ENCODE results near the gene STIP1. TPM values are rescaled to one million over a fixed set of nuclear protein-coding genes. Genes with fewer than 3 reads are reported as not detected.

STIP1 gene
- total and polyA plus RNA-seq, 2 of the 8 experiments (the other 6 are each of a cell fraction or from before 2014, with no cell fraction given) = 140 to 329 TPM

GRCh38 chr11:64247729-64248531 is 62.0 kb downstream of the STIP1 start:
- Histone ChIP-seq H4K91ac (replicated peaks; ENCODE audit: insufficient read length, low read length) (peak overlapping the region; percentile 54), H3K9me3 (ENCODE audit: insufficient read depth in 2 of 2, low read depth in 1 of 2, low read length in 1 of 2) (no peaks in the 10 kb centered on the region), H2AK5ac (ENCODE audit: low read depth, low read length) (peak overlapping the region; percentile 32; the same call in 1 of the 2 replicates), H3K36me3 (ENCODE audit: control insufficient read depth in 2 of 4, insufficient read depth in 4 of 4, low read length in 3 of 4) (peaks cover 0 to 17% (median 4%) of the 10 kb centered on the region in 4 experiments; a peak in 4 of 8 replicates), H3K4me3 (ENCODE audit: extremely low read depth in 1 of 4, insufficient read depth in 2 of 4, low read depth in 3 of 4, low read length in 4 of 4) (peak overlapping the region; percentile 56 to 83 (median 70); a peak in 7 of 8 replicates), H3K23me2 (ENCODE audit: low read depth, low read length) (peaks cover 20% of the 10 kb centered on the region), H2BK15ac (ENCODE audit: low read length) (peak overlapping the region; percentile 95), H3K79me1 (ENCODE audit: low read depth, low read length) (peaks cover 6% of the 10 kb centered on the region), H2BK20ac (ENCODE audit: low read length) (0 out of 2 replicates have a peak overlapping the region, but pooled peaks have one; percentile 16), H3K23ac (ENCODE audit: insufficient read length) (no peak overlapping the region), H3K79me2 (ENCODE audit: control insufficient read depth in 1 of 2, insufficient read depth in 2 of 2, low read length in 2 of 2) (peaks cover 6 to 27% of the 10 kb centered on the region in 2 experiments; a peak in 3 of 4 replicates), H4K5ac (ENCODE audit: insufficient read length, low read depth, low read length) (peak overlapping the region; percentile 12), H2AFZ (ENCODE audit: low read length) (no peak overlapping the region), H3K4me2 (ENCODE audit: insufficient read depth in 1 of 2, low read depth in 2 of 2, low read length in 2 of 2) (peak overlapping the region; percentile 73 to 99), H3K9ac (replicated peaks in 1 of 4; ENCODE audit: extremely low read depth in 1 of 4, low read depth in 3 of 4, low read length in 3 of 4) (no peak overlapping the region), H3K27ac (ENCODE audit: low read depth, low read length) (no peak overlapping the region), H3K14ac (ENCODE audit: insufficient read length) (no peak overlapping the region), H2BK5ac (ENCODE audit: low read depth, low read length) (peak overlapping the region; percentile 88; the same call in 1 of the 2 replicates), H3K4ac (replicated peaks; ENCODE audit: insufficient read length, low read depth, low read length) (peak overlapping the region; percentile 73), H3K18ac (ENCODE audit: extremely low read depth, low read length) (peak overlapping the region; percentile 62), H4K8ac (ENCODE audit: extremely low read depth, insufficient read depth, low read length) (peak overlapping the region; percentile 63; the same call in 1 of the 2 replicates), H2BK120ac (replicated peaks; ENCODE audit: low read depth, low read length) (peak overlapping the region; percentile 18), H3K27me3 (replicated peaks in 1 of 4; ENCODE audit: control insufficient read depth in 3 of 4, extremely low read depth in 1 of 4, insufficient read depth in 3 of 4, low read length in 3 of 4) (no peaks in the 10 kb centered on the region), H3K4me1 (replicated peaks in 1 of 4; ENCODE audit: control insufficient read depth in 3 of 4, insufficient read depth in 4 of 4, low read length in 3 of 4) (peaks cover 0 to 45% (median 36%) of the 10 kb centered on the region in 4 experiments; a peak in 6 of 7 replicates), H2BK12ac (ENCODE audit: low read depth, low read length) (peak overlapping the region; percentile 82; the same call in 1 of the 2 replicates), H3K56ac (replicated peaks; ENCODE audit: insufficient read length, low read depth, low read length) (peak overlapping the region; percentile 5), H4K20me1 (replicated peaks in 1 of 2; ENCODE audit: control insufficient read depth in 1 of 2, insufficient read depth in 2 of 2, low read length in 2 of 2) (peaks cover 2 to 17% of the 10 kb centered on the region in 2 experiments)
- ChIA-PET POLR2A (ENCODE audit: partially characterized antibody) (interaction anchor here (0.7 to 13.1 kb wide), 18 partner anchors 11 to 331 kb away, joined by 3 to 352 read pairs (median 4); partner anchors contain the start of genes BAD, DNAJC4, ESRRA and FERMT3), CTCF (ENCODE audit: partially characterized antibody) (interaction anchor here (0.8 to 10.0 kb wide), 11 partner anchors 14 to 1007 kb away, joined by 3 to 102 read pairs (median 5); partner anchors contain the start of genes CATSPERZ, ESRRA, FERMT3 and NUDT22)
- FAIRE-seq = no peak
- 40% methylated on average over 31 of the region's 31 CpGs; no CpG with 5 or more reads in 1 of the 2 experiments for WGBS, 2 experiments (ENCODE audit: extremely low coverage in 1 of 2, insufficient coverage in 1 of 2, insufficient read length in 1 of 2, insufficient replicate concordance in 2 of 2, low coverage in 1 of 2, low lambda C conversion rate in 2 of 2, missing lambda C conversion rate in 1 of 2)
- no peak for DNase-seq (ENCODE audit: low read depth in 1 of 2, low spot score in 2 of 2)
- TF ChIP-seq TBP (IDR thresholded peaks at IDR 0.05; ENCODE audit: low read depth, low read length) (no peak), ATF3 (IDR thresholded peaks at IDR 0.05; ENCODE audit: insufficient read depth, low read depth, low read length) (no peak), EP300 (IDR thresholded peaks at IDR 0.05; ENCODE audit: borderline replicate concordance in 1 of 2, low read depth in 2 of 2, low read length in 2 of 2) (no peak), RXRA (IDR thresholded peaks at IDR 0.05; ENCODE audit: insufficient read depth, low read depth, low read length) (no peak), TAF7 (optimal IDR thresholded peaks at IDR 0.05; ENCODE audit: borderline replicate concordance, low read depth, low read length) (no peak), EGR1 (IDR thresholded peaks at IDR 0.05; ENCODE audit: borderline replicate concordance, low read depth, low read length) (no peak), CHD2 (IDR thresholded peaks at IDR 0.05; ENCODE audit: low read length) (no peak), HDAC2 (IDR thresholded peaks at IDR 0.05; ENCODE audit: borderline replicate concordance in 1 of 2, low read depth in 2 of 2, low read length in 2 of 2) (no peak), RBBP5 (IDR thresholded peaks at IDR 0.05; ENCODE audit: borderline replicate concordance, low read depth, low read length) (no peak), CEBPB (IDR thresholded peaks at IDR 0.05; ENCODE audit: low read depth, low read length) (no peak)

All from H1 (cell line).